Measurements from ENCODE around the gene RBBP8.

The RBBP8 gene

GRCh38 chr18:22936515-22936914, 3.4 kb downstream of the RBBP8 start:
- TF ChIP-seq REST (IDR thresholded peaks at IDR 0.05; ENCODE audit: low read depth) (no peak), MAX (IDR thresholded peaks at IDR 0.05) (no peak), USF1 (IDR thresholded peaks at IDR 0.05) (no peak)

- TF ChIP-seq NFIC (IDR thresholded peaks at IDR 0.05) (no peak), EGR1 (IDR thresholded peaks at IDR 0.05) (no peak), YY1 (IDR thresholded peaks at IDR 0.05; ENCODE audit: low read depth) (no peak), TAF1 (IDR thresholded peaks at IDR 0.05; ENCODE audit: low read depth) (no peak), ZBTB7A (IDR thresholded peaks at IDR 0.05; ENCODE audit: low read depth) (no peak), TEAD4 (IDR thresholded peaks at IDR 0.05) (no peak), EP300 (IDR thresholded peaks at IDR 0.05; ENCODE audit: borderline replicate concordance) (no peak), TCF12 (IDR thresholded peaks at IDR 0.05; ENCODE audit: low read depth) (no peak), CREB1 (IDR thresholded peaks at IDR 0.05; ENCODE audit: low read depth) (no peak), REST (IDR thresholded peaks at IDR 0.05; ENCODE audit: low read depth) (no peak), MAX (IDR thresholded peaks at IDR 0.05) (no peak), RAD21 (IDR thresholded peaks at IDR 0.05; ENCODE audit: low read depth) (no peak)
Observed at GRCh38 chr18:22939649-22940048, 6.5 kb downstream of the RBBP8 start.

- TF ChIP-seq TEAD4 (IDR thresholded peaks at IDR 0.05), result no peak
- no peak for TF ChIP-seq YY1 (IDR thresholded peaks at IDR 0.05; ENCODE audit: low read depth)
- no peak for TF ChIP-seq REST (IDR thresholded peaks at IDR 0.05; ENCODE audit: low read depth)
- TF ChIP-seq CREB1 (IDR thresholded peaks at IDR 0.05; ENCODE audit: low read depth), result no peak
- TF ChIP-seq TAF1 (IDR thresholded peaks at IDR 0.05; ENCODE audit: low read depth), result no peak
- TF ChIP-seq ZBTB7A (IDR thresholded peaks at IDR 0.05; ENCODE audit: low read depth), result no peak
- no peak for TF ChIP-seq FOXM1 (IDR thresholded peaks at IDR 0.05; ENCODE audit: borderline replicate concordance, low read depth)
- TF ChIP-seq NFIC (IDR thresholded peaks at IDR 0.05), result no peak
- no peak for TF ChIP-seq TCF12 (IDR thresholded peaks at IDR 0.05; ENCODE audit: low read depth)
- no peak for TF ChIP-seq RAD21 (IDR thresholded peaks at IDR 0.05; ENCODE audit: low read depth)
- TF ChIP-seq EP300 (IDR thresholded peaks at IDR 0.05; ENCODE audit: borderline replicate concordance), result no peak
- no peak for TF ChIP-seq CEBPB (IDR thresholded peaks at IDR 0.05)
- TF ChIP-seq USF1 (IDR thresholded peaks at IDR 0.05), result no peak
- TF ChIP-seq MAX (IDR thresholded peaks at IDR 0.05), result no peak
- TF ChIP-seq EGR1 (IDR thresholded peaks at IDR 0.05), result no peak
Observed at GRCh38 chr18:22943847-22944246, 10.7 kb downstream of the RBBP8 start.

GRCh38 chr18:22946217-22946616, 13.1 kb downstream of the RBBP8 start:
- TF ChIP-seq MAX (IDR thresholded peaks at IDR 0.05) (no peak), CEBPB (IDR thresholded peaks at IDR 0.05) (no peak), FOXM1 (IDR thresholded peaks at IDR 0.05; ENCODE audit: borderline replicate concordance, low read depth) (no peak), ZBTB7A (IDR thresholded peaks at IDR 0.05; ENCODE audit: low read depth) (no peak), REST (IDR thresholded peaks at IDR 0.05; ENCODE audit: low read depth) (no peak), CREB1 (IDR thresholded peaks at IDR 0.05; ENCODE audit: low read depth) (no peak), TEAD4 (IDR thresholded peaks at IDR 0.05) (no peak), NFIC (IDR thresholded peaks at IDR 0.05) (no peak), YY1 (IDR thresholded peaks at IDR 0.05; ENCODE audit: low read depth) (no peak), TAF1 (IDR thresholded peaks at IDR 0.05; ENCODE audit: low read depth) (no peak), RAD21 (IDR thresholded peaks at IDR 0.05; ENCODE audit: low read depth) (no peak), TCF12 (IDR thresholded peaks at IDR 0.05; ENCODE audit: low read depth) (no peak), EP300 (IDR thresholded peaks at IDR 0.05; ENCODE audit: borderline replicate concordance) (no peak), USF1 (IDR thresholded peaks at IDR 0.05) (no peak), EGR1 (IDR thresholded peaks at IDR 0.05) (no peak)
